ENCODE measurements around the gene NACC1.

Gene NACC1

GRCh38 chr19:13103581-13104359 lies 14.3 kb upstream of the NACC1 start:
- DNase-seq (ENCODE audit: low read depth in 2 of 2), result no peak
- no peak overlapping the region for H3K4me3 ChIP-seq (replicated peaks in 1 of 2; ENCODE audit: low read depth in 2 of 2, low read length in 2 of 2)
- no peak for TF ChIP-seq CTCF (IDR thresholded peaks at IDR 0.05; ENCODE audit: low read depth, low read length)

GRCh38 chr19:13104360-13104847 lies 13.7 kb upstream of the NACC1 start:
- no peak overlapping the region for H3K4me3 ChIP-seq (replicated peaks in 1 of 2; ENCODE audit: low read depth in 2 of 2, low read length in 2 of 2)
- TF ChIP-seq CTCF (IDR thresholded peaks at IDR 0.05; ENCODE audit: low read depth, low read length), result peak; percentile 74
- no peak for DNase-seq (ENCODE audit: low read depth in 2 of 2)

- no peak overlapping the region for H3K4me3 ChIP-seq (replicated peaks in 1 of 2; ENCODE audit: low read depth in 2 of 2, low read length in 2 of 2)
- DNase-seq (ENCODE audit: low read depth in 2 of 2), result no peak
- no peak for TF ChIP-seq CTCF (IDR thresholded peaks at IDR 0.05; ENCODE audit: low read depth, low read length)
Observed at GRCh38 chr19:13104848-13105711, 13.0 kb upstream of the NACC1 start.

- no peak overlapping the region for H3K4me3 ChIP-seq (replicated peaks in 1 of 2; ENCODE audit: low read depth in 2 of 2, low read length in 2 of 2)
- no peak for TF ChIP-seq CTCF (IDR thresholded peaks at IDR 0.05; ENCODE audit: low read depth, low read length)
- DNase-seq (ENCODE audit: low read depth in 2 of 2), result no peak
Observed at GRCh38 chr19:13109361-13110098, 8.5 kb upstream of the NACC1 start.

- DNase-seq (ENCODE audit: low read depth in 2 of 2), result no peak
- TF ChIP-seq CTCF (IDR thresholded peaks at IDR 0.05; ENCODE audit: low read depth, low read length), result no peak
- no peak overlapping the region for H3K4me3 ChIP-seq (replicated peaks in 1 of 2; ENCODE audit: low read depth in 2 of 2, low read length in 2 of 2)
Observed at GRCh38 chr19:13110099-13110610, 7.9 kb upstream of the NACC1 start.

- DNase-seq (ENCODE audit: low read depth in 2 of 2), result no peak
- no peak for TF ChIP-seq CTCF (IDR thresholded peaks at IDR 0.05; ENCODE audit: low read depth, low read length)
- H3K4me3 ChIP-seq (replicated peaks in 1 of 2; ENCODE audit: low read depth in 2 of 2, low read length in 2 of 2), result no peak overlapping the region
Observed at GRCh38 chr19:13112555-13112954, 5.5 kb upstream of the NACC1 start.
